LNCAP (cell line): Measurements from ENCODE around the gene SIGLEC9.
A peak's percentile ranks its signal among the peaks of the same experiment; 100 is the strongest.

Experiments used
- CTCF ChIP-seq: fragments of 450-650 bp; IDR thresholded peaks from 2 replicates; pipeline ENCODE4 v1.5.1; 2017; ENCODE audit warnings: mild to moderate bottlenecking

SIGLEC9 gene

GRCh38 chr19:51161867-51162496 lies 37.3 kb downstream of the SIGLEC9 start:
- TF ChIP-seq CTCF: no peak

GRCh38 chr19:51163257-51163656 lies 38.6 kb downstream of the SIGLEC9 start:
- TF ChIP-seq CTCF: no peak

GRCh38 chr19:51164215-51164614 lies 39.5 kb downstream of the SIGLEC9 start:
- no peak for TF ChIP-seq CTCF

GRCh38 chr19:51166846-51167490 lies 42.3 kb downstream of the SIGLEC9 start:
- TF ChIP-seq CTCF: no peak

GRCh38 chr19:51168564-51169282 lies 44.0 kb downstream of the SIGLEC9 start:
- TF ChIP-seq CTCF: no peak

GRCh38 chr19:51169283-51169918 lies 44.7 kb downstream of the SIGLEC9 start:
- TF ChIP-seq CTCF: peak; percentile 87

- no peak for TF ChIP-seq CTCF
Measured at GRCh38 chr19:51172223-51172622, 47.5 kb downstream of the SIGLEC9 start.
